ENCODE results near the gene SYT1.

The SYT1 gene

DNA sequence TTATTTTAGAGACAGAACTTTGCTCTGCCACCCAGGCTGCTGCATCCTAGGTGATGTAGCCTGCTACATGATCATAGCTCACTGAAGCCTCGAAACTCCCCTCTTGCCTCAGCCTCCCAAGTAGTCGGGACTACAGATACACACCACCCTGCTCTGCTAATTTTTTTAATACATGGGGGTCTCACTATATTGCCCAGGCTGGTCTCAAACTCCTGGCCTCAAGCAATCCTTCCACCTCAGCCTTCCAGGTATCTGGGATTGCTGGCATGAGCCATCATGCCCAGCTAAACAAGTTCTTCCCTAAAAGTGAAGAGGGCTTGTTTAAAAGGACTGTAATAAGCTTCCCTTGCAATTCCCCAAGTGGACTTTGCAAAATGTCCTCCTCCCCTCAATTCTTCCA is 515.8 kb downstream of the SYT1 start:
- DNase-seq (ENCODE audit: low read depth in 2 of 3, low spot score in 1 of 3), result no peak

DNA sequence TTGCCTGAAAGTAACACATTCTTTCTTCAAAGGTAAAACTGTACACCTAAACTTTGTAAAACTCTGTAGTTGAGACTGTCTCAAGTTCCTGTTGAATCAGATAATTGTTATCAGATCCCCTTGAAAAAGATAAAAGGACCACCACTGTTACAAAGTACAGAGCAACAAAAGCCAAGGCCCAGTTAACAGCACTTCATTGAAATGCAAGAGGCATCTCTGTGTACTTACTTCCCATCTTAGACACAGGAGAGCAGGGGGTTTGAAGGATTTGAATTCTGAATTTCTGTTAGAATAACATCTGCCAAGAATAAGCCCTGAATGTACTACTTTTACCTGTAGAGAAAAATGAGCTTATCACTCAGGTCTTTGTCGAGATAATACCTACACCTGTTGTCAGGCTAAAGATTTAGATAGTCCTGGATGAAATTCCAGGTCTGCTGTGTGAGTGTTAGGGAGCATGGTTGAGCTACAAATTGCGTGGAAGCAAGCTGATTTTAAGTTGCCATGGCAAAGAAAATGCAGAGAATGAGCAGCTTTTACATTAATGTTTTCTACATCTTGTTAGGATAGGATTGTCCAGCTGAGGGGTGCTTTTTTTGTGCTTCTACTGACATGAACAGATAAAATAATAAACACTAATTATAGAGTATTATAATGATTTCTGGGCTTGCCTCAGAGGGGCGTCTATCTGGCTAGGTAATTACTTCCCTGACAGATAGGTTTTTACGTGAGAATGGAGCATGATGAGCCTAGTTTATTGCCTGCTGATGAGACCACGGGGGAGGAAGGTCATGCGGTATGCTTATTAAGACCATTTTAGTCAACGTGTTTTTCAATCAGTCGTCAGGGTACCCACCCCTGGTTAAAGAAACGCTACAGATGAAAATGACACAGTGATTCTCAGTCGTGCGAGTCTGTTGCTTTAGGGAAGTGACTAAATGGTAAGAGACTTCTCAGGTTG is 517.0 kb downstream of the SYT1 start:
- DNase-seq (ENCODE audit: low read depth in 2 of 3, low spot score in 1 of 3), result no peak

GRCh38 chr12:79384551-79384950 is 520.0 kb downstream of the SYT1 start:
- no peak for DNase-seq (ENCODE audit: low read depth in 2 of 3, low spot score in 1 of 3)

- DNase-seq (ENCODE audit: low read depth in 2 of 3, low spot score in 1 of 3), result no peak
These were observed 523.4 kb downstream of the SYT1 start for GRCh38 chr12:79388011-79388410.

- no peak for DNase-seq (ENCODE audit: low read depth in 2 of 3, low spot score in 1 of 3)
These were observed 529.3 kb downstream of the SYT1 start for GRCh38 chr12:79393842-79394241.

- DNase-seq (ENCODE audit: low read depth in 2 of 3, low spot score in 1 of 3), result no peak
These were observed 533.0 kb downstream of the SYT1 start for GRCh38 chr12:79397609-79398008.

GRCh38 chr12:79400481-79400880 is 535.9 kb downstream of the SYT1 start:
- DNase-seq (ENCODE audit: low read depth in 2 of 3, low spot score in 1 of 3), result no peak

- DNase-seq (ENCODE audit: low read depth in 2 of 3, low spot score in 1 of 3), result no peak
These were observed 538.0 kb downstream of the SYT1 start for GRCh38 chr12:79402606-79403005.

GRCh38 chr12:79406993-79407392 is 542.4 kb downstream of the SYT1 start:
- no peak for DNase-seq (ENCODE audit: low read depth in 2 of 3, low spot score in 1 of 3)

DNA sequence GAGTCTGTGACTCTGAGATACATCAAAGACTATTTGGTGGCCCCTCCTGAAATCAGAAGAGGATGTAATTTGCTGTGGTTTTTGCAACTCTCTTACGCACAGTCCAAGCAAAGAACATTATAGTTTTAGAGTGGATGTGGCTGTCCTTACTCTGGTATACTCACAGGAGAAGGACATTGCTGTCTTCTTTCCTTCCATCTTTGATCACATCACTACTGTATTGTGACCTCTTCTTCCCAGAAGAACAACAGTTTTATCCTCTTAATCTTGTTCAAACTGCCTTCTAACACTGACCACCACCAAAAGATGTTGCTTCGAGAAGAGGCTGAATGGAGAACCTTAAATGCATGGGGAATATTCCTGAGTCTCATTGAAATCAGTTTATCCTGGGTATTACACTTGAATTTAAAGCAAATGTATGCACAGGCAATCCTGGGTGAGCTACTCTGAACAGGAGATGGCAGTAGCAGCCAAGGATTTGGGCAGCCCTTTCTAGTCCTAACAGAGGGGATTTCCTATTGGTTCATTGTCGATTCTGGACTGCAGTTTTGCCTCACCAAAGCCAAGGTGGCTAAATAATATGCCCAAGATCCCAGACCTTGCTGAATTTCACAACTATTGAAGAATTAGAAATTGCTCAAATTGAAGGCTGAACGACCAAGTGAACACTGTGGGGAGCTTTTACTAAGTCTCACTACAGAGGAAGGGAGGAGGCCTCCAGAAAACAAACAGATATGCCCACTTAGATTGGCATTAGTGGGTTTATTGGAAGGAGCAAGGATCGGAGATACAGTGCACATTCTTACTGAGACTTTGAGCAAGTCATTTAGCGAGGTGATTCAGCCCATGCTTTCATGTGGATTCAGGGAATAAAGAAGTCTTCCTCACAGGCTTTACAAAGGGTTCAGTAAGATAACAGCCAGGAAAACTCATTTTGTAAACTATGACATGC is 543.4 kb downstream of the SYT1 start:
- DNase-seq (ENCODE audit: low read depth in 2 of 3, low spot score in 1 of 3), result no peak

GRCh38 chr12:79408689-79409088 is 544.1 kb downstream of the SYT1 start:
- DNase-seq (ENCODE audit: low read depth in 2 of 3, low spot score in 1 of 3), result no peak

DNA sequence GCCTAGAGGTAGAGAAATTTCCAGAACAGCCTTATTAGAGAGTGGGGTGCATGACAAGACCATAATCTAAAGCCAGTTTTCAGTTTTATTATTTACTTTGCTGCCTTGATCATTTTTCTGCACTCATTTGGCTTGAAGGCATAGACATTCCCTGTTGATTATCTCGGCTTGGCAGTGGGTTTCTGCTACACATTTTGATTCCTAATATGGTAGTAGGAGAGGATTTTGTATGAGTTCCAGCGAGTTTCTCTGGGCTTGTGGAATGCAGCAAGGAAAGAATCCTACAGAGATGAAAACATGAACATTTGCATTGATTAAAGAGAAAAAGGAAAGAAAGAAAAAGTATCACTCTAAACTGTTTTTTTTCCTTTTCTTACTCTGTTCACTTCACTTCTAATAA is 545.0 kb downstream of the SYT1 start:
- DNase-seq (ENCODE audit: low read depth in 2 of 3, low spot score in 1 of 3), result no peak

GRCh38 chr12:79411791-79412190 is 547.2 kb downstream of the SYT1 start:
- DNase-seq (ENCODE audit: low read depth in 2 of 3, low spot score in 1 of 3), result no peak

DNA sequence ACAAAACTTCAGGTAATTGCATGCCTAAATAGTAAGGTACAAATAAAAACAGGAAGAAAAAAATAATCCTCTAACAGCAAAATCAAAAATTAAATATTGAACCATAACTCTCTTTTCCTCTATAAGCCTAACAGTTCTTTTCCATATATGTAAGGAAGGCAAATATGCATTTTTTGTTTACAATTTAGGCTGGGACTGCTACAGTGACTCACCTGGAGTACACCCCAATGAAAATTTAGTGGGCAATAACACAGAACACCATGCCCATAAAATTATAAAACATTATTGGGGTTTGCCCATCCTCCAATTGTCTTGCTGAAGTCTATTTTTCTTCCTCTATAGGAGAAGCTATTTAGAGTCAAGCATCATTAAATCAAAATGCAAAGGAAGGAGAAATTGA is 549.2 kb downstream of the SYT1 start:
- no peak for DNase-seq (ENCODE audit: low read depth in 2 of 3, low spot score in 1 of 3)

DNA sequence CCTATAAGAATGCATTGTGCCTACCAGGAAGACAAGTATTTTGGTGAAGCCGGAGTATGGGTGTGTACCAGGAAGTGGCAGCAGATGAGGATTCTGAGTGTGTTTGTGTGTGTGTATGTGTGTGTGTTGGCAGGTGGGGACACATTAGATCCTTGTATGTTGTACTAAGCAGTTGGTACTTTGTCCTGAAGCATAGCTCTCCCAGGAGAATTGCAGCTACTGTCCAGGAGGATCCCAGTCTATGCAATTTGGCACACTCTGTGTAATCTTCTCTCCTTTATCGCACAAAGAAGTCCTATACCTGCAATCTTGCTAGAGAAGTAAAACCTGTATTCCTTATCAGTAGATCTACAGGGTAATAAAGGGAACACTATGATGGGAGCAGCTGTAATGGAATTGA is 549.7 kb downstream of the SYT1 start:
- DNase-seq (ENCODE audit: low read depth in 2 of 3, low spot score in 1 of 3), result no peak

GRCh38 chr12:79415321-79415720 is 550.7 kb downstream of the SYT1 start:
- no peak for DNase-seq (ENCODE audit: low read depth in 2 of 3, low spot score in 1 of 3)

DNA sequence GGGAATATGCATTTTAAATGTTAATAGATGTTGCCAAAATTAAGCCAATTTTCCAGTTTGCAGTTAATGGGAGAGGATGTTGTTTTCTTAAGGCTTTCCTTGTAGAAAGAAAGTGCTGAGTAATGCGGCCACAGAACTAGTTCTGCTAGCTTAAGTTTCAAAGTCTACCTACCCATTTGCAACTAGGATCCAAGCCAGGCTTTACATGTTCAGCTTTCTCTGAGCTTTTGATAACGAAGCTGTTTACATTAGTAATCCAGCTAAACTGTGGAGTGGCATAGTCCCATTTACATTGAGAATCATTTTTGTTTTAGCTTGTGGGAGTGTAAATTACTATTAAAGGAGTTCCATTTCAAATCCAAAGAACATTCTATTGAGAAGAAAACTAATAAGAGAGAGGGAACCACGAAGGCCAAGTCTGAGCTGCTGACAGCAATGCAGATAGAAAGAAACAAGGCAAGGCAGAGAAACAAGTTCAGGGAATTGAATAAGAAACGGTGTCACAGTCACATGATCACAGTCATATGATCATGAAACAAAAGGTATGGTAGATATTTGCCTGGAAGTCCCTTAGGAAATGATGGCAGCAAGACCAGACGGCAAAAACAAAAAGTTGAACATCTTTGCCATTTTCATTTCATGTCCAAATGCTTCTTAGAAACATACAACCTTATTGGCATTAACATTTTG is 551.3 kb downstream of the SYT1 start:
- DNase-seq (ENCODE audit: low read depth in 2 of 3, low spot score in 1 of 3), result no peak

DNA sequence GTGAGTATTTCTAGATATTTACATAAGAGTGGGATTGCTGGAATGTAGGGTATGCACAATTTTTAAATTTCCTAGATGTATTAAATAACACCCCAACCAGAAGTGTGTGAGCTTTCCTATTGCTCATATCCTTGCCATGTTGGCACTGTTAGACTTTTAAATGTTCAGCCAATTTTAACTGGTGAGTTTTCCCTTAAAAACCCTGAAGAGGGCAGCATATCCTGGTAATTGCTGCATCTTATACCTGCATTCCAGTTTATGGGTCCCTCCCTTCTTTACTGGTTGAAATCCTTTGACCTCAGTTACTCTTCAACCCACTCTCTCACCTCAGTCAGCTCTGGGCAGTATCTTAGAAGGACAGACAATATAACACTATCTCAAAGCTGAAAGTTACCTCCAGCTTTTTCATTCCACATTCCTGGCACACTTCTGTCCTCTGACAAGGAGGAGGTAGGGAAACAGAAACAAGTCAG is 555.6 kb downstream of the SYT1 start:
- DNase-seq (ENCODE audit: low read depth in 2 of 3, low spot score in 1 of 3), result no peak

DNA sequence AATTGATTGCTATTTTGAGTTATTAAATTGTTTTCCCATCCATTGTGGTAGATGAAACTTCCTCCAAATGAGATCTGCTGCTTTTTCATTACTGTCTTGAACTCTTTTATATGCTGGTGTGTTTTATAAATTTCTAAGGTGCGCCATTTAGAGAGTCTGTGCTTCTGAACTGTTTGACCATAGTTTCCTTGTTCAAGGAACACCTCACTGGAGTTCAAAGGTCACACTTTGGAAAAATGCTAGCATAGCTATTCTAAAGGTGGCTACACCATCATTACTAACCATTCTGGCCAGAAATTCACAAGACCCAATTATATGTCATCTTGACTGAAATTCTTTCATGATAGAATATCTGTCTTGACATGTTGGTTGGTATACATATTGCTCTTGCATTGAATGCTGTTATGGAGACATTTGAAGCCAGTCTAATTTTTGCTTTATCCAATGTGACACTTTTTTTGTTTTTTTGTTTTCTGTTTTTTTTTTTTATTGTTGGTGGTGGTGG is 556.7 kb downstream of the SYT1 start:
- no peak for DNase-seq (ENCODE audit: low read depth in 2 of 3, low spot score in 1 of 3)

- DNase-seq (ENCODE audit: low read depth in 2 of 3, low spot score in 1 of 3), result no peak
These were observed 557.7 kb downstream of the SYT1 start for GRCh38 chr12:79422060-79422812.

Measured in stimulated activated CD4-positive, alpha-beta T cell treated with anti-CD3 and anti-CD28 coated beads, Interleukin-12 subunit alpha, Interleukin-12 subunit beta, amount 100 ng/mL, for 48 hours (primary cell).